ENCODE data around the gene SEPTIN6.

GRCh38 chrX:119682019-119682989 is 10.7 kb downstream of the SEPTIN6 start:
- TF ChIP-seq CTCF (IDR thresholded peaks at IDR 0.05) (no peak), EP300 (IDR thresholded peaks at IDR 0.05) (no peak)
